Aorta (tissue), 5 donors: ENCODE measurements around the gene PPM1E. TPM values are rescaled to one million over a fixed set of nuclear protein-coding genes. Genes with fewer than 3 reads are reported as not detected.
"Not testable (repeated sequence)": the region's sequence is repeated elsewhere in the genome, so short reads cannot be mapped to it uniquely, and the experiment has no call there.

ENCODE experiments used
- ATAC-seq: fragments of 200-7000 bp; cut with Tn5 transposase; one replicate; pipeline ENCODE4 v1.9.1; 2022; ENCODE audit warnings: moderate library complexity; ENCODE audit not compliant: low FRiP score
- DNase-seq, 2 donors: peaks; one replicate each; pipeline ENCODE4 v3.0.0-alpha.2; 2020
- H3K27ac ChIP-seq, 2 donors: one replicate each; pipeline ENCODE4 v1.5.1; 2013; ENCODE audit warnings: low read length in 2 of 2, mild to moderate bottlenecking in 2 of 2, moderate library complexity in 2 of 2, control low read depth in 1 of 2, inconsistent platforms in 1 of 2, low read depth in 1 of 2
- H3K27me3 ChIP-seq, 2 donors: one replicate each; pipeline ENCODE4 v1.6.1; 2013; ENCODE audit warnings: control low read depth in 1 of 2, low read length in 1 of 2, mild to moderate bottlenecking in 1 of 2, moderate library complexity in 1 of 2; ENCODE audit not compliant: insufficient read depth in 2 of 2, control insufficient read depth in 1 of 2
- H3K36me3 ChIP-seq, 2 donors: one replicate each; pipeline ENCODE4 v1.6.1; 2013; ENCODE audit warnings: control low read depth in 1 of 2, low read length in 1 of 2, mild to moderate bottlenecking in 1 of 2; ENCODE audit not compliant: insufficient read depth in 2 of 2, control insufficient read depth in 1 of 2
- H3K4me1 ChIP-seq, 2 donors: one replicate each; pipeline ENCODE4 v1.6.1; 2013; ENCODE audit warnings: low read length in 2 of 2, control low read depth in 1 of 2, mild to moderate bottlenecking in 1 of 2, moderate library complexity in 1 of 2; ENCODE audit not compliant: insufficient read depth in 2 of 2, control insufficient read depth in 1 of 2
- H3K4me3 ChIP-seq, 2 donors: one replicate each; pipeline ENCODE4 v1.5.1; 2013; ENCODE audit warnings: low read length in 2 of 2, control low read depth in 1 of 2, mild to moderate bottlenecking in 1 of 2
- H3K9me3 ChIP-seq: one replicate; pipeline ENCODE4 v1.6.1; 2013; ENCODE audit warnings: mild to moderate bottlenecking, low read length; ENCODE audit not compliant: control insufficient read depth
- WGBS, 2 donors: extraction: QIAGEN DNeasy Blood & Tissue Kit; methylation state at CpG; one replicate each; pipeline ENCODE4 v1.1.7; 2013; 5-methylcytosine and 5-hydroxymethylcytosine counted together
- intact Hi-C, 2 donors: fragments of 100-400 bp; cut with DNase I; formaldehyde crosslinking; loops; one replicate each; pipeline versions ENCODE4 v1.14.2 to v1.15.0; 2022
- polyA plus RNA-seq, 2 donors: library from polyadenylated mRNA; stranded (reverse); fragments of 200-250 nt; gene quantifications; one replicate each; pipeline ENCODE4 v1.2.3, GENCODE V29; 2013
- total RNA-seq, 2 donors: library from RNA; stranded (reverse); fragmentation: NEBNext Ultra II Directional; extraction: Animal tissue kit (Norgen Biotek cat#: 25700); gene quantifications; one replicate each; pipeline ENCODE4 v1.2.1, GENCODE V29; 2021
- donor health status: healthy with polysubstance abuse.
- donor health status: Bipolar disorder and iron deficiency.
- donor health status: DM: no; HTN: no; CAD: no.
- donor health status: DM: no; HTN: no; CAD: no.
- donor health status: DM: yes; HTN: yes; CAD: no.

Gene PPM1E
- total and polyA plus RNA-seq, 4 donors, result 0.06 to 0.21 TPM; not detected in 2

- 47 to 68% methylated on average over 2 of the region's 2 CpGs for WGBS, 2 donors
- H3K27me3 ChIP-seq, result peaks cover 0 to 3% of the 10 kb centered on the region in 2 donors
- intact Hi-C loops, result no loop called here
Measured at GRCh38 chr17:58759522-58759921, 3.9 kb downstream of the PPM1E start.

GRCh38 chr17:58760248-58760647, 4.6 kb downstream of the PPM1E start:
- Histone ChIP-seq H3K4me3 (no peak overlapping the region), H3K27ac (no peak overlapping the region), H3K27me3 (peaks cover 0 to 3% of the 10 kb centered on the region in 2 donors), H3K36me3 (no peaks in the 10 kb centered on the region), H3K9me3 (no peaks in the 10 kb centered on the region), H3K4me1 (no peaks in the 10 kb centered on the region)
- DNase-seq (no peak), ATAC-seq (no peak)
- WGBS, 2 donors, result 72 to 77% methylated on average over 2 of the region's 2 CpGs
- intact Hi-C loops, result no loop called here

More at GRCh38 chr17:58759522-58759921, 3.9 kb downstream of the PPM1E start:
- Histone ChIP-seq H3K4me3 (no peak overlapping the region), H3K27ac (no peak overlapping the region), H3K4me1 (no peaks in the 10 kb centered on the region), H3K36me3 (no peaks in the 10 kb centered on the region), H3K9me3 (no peaks in the 10 kb centered on the region)
- DNase-seq (no peak), ATAC-seq (no peak)

GRCh38 chr17:58763263-58763662, 7.6 kb downstream of the PPM1E start:
- H3K27me3 ChIP-seq, result peaks cover 0 to 3% of the 10 kb centered on the region in 2 donors
- DNase-seq (no peak), ATAC-seq (no peak)
- no peak overlapping the region for H3K4me3 ChIP-seq
- intact Hi-C loops, result no loop called here
- WGBS, 2 donors, result 45 to 47% methylated on average over 1 of the region's 1 CpG
- H3K36me3 ChIP-seq, result no peaks in the 10 kb centered on the region
- no peak overlapping the region for H3K27ac ChIP-seq
- no peaks in the 10 kb centered on the region for H3K9me3 ChIP-seq
- no peaks in the 10 kb centered on the region for H3K4me1 ChIP-seq

- H3K27ac ChIP-seq, result no peak overlapping the region
- intact Hi-C loops, result no loop called here
- H3K4me3 ChIP-seq, result no peak overlapping the region
- ATAC-seq, result no peak
- DNase-seq, result no peak
- 20 to 65% methylated on average over 5 of the region's 5 CpGs for WGBS, 2 donors
- H3K27me3 ChIP-seq, result peaks cover 0 to 3% of the 10 kb centered on the region in 2 donors
- H3K9me3 ChIP-seq, result no peaks in the 10 kb centered on the region
- H3K36me3 ChIP-seq, result no peaks in the 10 kb centered on the region
- H3K4me1 ChIP-seq, result no peaks in the 10 kb centered on the region
Measured at GRCh38 chr17:58764373-58764772, 8.7 kb downstream of the PPM1E start.

- H3K27me3 ChIP-seq, H3K4me3 ChIP-seq, H3K27ac ChIP-seq, H3K36me3 ChIP-seq, intact Hi-C loops, DNase-seq, ATAC-seq, H3K4me1 ChIP-seq, H3K9me3 ChIP-seq: not testable (repeated sequence)
- WGBS, 2 donors, result 54 to 62% methylated on average over 5 of the region's 5 CpGs
Measured at GRCh38 chr17:58778482-58778881, 22.8 kb downstream of the PPM1E start.

- intact Hi-C loops, result no loop called here
- DNase-seq (no peak), ATAC-seq (no peak)
- Histone ChIP-seq H3K36me3 (no peaks in the 10 kb centered on the region), H3K9me3 (no peaks in the 10 kb centered on the region), H3K4me3 (no peak overlapping the region), H3K4me1 (no peaks in the 10 kb centered on the region), H3K27ac (no peak overlapping the region), H3K27me3 (no peaks in the 10 kb centered on the region)
- WGBS, 2 donors, result 44 to 56% methylated on average over 1 of the region's 1 CpG
Measured at GRCh38 chr17:58779446-58779845, 23.8 kb downstream of the PPM1E start.

GRCh38 chr17:58783380-58783779, 27.7 kb downstream of the PPM1E start:
- intact Hi-C loops, result no loop called here
- Histone ChIP-seq H3K36me3 (no peaks in the 10 kb centered on the region), H3K27ac (no peak overlapping the region), H3K4me1 (no peaks in the 10 kb centered on the region), H3K4me3 (no peak overlapping the region), H3K9me3 (no peaks in the 10 kb centered on the region), H3K27me3 (no peaks in the 10 kb centered on the region)
- ATAC-seq (no peak), DNase-seq (no peak)
- 60 to 68% methylated on average over 4 of the region's 4 CpGs for WGBS, 2 donors

- ATAC-seq (no peak), DNase-seq (no peak)
- Histone ChIP-seq H3K27ac (no peak overlapping the region), H3K9me3 (no peaks in the 10 kb centered on the region), H3K4me1 (no peaks in the 10 kb centered on the region), H3K4me3 (no peak overlapping the region), H3K27me3 (no peaks in the 10 kb centered on the region), H3K36me3 (no peaks in the 10 kb centered on the region)
- intact Hi-C loops, result no loop called here
- WGBS, 2 donors, result 27 to 60% methylated on average over 1 of the region's 1 CpG
Measured at GRCh38 chr17:58785097-58785496, 29.4 kb downstream of the PPM1E start.

GRCh38 chr17:58786586-58787295, 31.1 kb downstream of the PPM1E start:
- WGBS, 2 donors, result 34 to 43% methylated on average over 3 of the region's 3 CpGs
- intact Hi-C loops, result no loop called here
- Histone ChIP-seq H3K4me3 (no peak overlapping the region), H3K36me3 (no peaks in the 10 kb centered on the region), H3K27ac (no peak overlapping the region), H3K9me3 (no peaks in the 10 kb centered on the region), H3K4me1 (no peaks in the 10 kb centered on the region), H3K27me3 (no peaks in the 10 kb centered on the region)
- DNase-seq, result no peak
- no peak for ATAC-seq
